NCI-H146 treated with DMSO at 0.1 percent for 48 hours (cell line): ENCODE measurements around the gene NR2F1-AS1.
A peak's percentile ranks its signal among the peaks of the same experiment; 100 is the strongest.
"Not testable (repeated sequence)": the region's sequence is repeated elsewhere in the genome, so short reads cannot be mapped to it uniquely, and the experiment has no call there.

Experiments used
- DNase-seq: peaks from one replicate; lab custom pipeline; 2025; ENCODE audit not compliant: unreplicated experiment; lab: John Stamatoyannopoulos, UW

NR2F1-AS1 gene

DNA sequence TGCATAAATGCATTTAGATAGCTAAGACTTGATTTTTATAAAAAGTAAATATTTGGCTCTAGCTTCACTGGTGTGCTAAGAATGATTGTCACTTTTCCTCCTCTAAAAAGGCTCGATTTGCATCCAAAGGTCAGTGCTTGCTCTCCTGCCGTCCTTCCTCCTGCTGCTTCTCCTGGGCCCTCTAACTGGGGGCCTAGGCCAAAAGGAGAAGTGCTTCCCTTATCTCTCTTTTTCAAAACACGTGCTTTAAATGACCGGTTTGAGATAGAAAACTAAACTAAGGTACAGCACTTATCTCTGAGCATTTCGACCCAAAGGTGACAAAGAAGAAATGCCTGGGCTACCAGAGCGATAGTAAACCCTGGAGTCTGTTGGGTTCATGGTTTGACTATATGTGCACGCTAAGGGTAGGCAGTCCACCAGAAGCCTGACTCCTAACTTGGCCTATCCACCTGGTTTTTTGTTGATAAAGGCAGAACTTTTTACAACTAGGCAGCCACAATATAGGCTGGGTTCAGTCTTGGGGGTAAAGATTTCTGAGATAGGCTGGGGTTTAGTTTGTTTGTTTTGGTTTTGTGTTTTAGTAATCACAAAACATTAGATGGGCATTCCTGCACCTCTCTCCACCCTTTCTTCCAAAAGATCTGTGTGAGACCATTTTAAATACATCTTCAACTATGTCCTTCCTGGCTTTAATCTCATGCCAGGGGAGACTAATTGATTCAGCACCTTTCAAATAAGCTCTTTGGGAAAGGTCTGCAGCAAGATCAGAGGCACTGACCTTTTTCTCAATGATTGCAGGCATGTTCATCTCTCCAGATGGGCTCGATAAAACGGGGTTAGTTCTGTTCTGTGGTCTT lies 3.8 kb downstream of the NR2F1-AS1 start:
- DNase-seq, result no peak

- no peak for DNase-seq
Observed at GRCh38 chr5:93575461-93576414, 5.3 kb downstream of the NR2F1-AS1 start.

DNA sequence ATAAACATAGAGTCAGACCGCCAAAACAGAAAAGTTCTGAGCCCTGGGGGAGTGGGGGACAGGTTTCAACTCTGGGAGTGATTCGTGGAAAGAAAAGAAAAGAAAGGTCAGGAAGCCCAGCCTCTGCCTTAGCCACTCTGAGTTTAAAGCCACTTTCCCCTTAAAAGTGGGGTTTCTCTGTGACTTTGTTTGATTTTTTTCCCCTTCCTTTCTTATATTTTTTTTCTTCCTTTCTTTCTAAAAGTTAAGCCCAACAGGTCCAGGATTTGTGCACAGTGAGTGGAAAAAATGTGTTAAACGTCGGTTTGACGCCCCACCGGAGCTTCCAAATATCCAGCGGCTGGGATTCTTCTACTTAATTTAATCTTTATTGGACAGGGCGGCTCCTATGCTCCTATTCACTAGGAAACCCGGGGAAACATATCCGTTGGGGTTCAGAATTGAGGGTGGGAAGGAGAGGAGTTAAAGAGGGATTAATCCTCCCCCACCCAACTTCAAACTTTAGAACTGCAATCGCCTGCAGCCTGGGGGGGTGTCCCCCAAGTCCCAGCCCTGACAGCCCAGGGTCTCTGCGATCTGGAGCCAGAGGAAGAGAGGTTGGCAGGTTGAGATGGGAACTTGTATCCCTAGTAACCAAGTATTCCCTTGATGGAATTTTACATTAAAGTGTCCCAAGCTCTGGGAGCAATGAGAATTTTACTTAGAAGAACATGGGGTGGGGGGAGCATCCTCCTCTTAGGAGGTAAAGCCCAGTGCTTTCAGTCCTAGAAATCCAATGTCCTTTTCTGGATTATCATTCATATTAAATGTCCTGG lies 6.3 kb downstream of the NR2F1-AS1 start:
- DNase-seq, result no peak

DNA sequence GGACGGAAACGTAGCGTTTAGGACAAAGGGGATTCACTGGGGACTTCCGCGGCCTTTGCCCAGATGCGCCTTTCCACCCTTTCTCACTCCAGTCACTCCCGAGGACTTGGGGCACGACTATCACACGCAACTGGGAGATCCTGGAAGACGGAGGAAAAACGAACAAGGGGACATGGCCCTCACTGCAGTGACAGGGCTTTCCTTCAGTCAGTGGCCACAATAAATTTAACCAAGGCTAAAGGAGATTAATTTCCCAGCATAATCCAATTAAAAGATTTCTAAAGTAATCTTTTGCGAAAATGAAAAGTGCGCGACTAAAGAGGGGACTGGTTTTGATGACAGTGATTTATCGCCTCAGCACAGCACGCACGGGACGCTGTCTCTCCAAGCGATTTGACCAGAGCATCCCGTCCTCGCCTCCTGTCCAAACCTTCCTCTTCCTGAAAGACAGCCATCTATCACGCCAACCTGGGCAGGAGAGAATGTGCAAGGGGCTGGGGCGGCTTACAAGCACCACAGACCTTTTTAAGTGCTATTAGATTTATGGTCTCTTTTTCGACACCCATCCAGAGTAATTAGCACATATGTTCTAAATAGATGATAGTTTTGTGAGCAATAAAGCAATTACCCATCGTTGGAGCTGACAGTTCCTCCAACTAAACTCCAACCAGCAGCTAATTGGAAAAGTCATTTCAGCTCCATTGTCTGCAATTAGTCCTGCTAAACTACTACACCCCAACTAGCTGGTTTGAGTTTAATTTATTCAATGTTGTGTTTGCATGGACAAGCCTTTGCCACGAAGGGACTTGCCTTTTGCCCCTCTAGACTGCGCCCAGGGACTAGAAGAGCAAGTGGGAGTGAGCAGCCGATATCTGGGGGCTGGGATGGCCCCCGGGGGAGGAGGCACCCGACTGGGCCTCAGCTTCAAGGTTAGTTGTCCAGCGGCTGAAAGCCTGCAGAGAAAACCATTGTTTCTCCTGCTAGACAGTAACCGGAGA lies 7.4 kb downstream of the NR2F1-AS1 start:
- DNase-seq, result no peak

DNA sequence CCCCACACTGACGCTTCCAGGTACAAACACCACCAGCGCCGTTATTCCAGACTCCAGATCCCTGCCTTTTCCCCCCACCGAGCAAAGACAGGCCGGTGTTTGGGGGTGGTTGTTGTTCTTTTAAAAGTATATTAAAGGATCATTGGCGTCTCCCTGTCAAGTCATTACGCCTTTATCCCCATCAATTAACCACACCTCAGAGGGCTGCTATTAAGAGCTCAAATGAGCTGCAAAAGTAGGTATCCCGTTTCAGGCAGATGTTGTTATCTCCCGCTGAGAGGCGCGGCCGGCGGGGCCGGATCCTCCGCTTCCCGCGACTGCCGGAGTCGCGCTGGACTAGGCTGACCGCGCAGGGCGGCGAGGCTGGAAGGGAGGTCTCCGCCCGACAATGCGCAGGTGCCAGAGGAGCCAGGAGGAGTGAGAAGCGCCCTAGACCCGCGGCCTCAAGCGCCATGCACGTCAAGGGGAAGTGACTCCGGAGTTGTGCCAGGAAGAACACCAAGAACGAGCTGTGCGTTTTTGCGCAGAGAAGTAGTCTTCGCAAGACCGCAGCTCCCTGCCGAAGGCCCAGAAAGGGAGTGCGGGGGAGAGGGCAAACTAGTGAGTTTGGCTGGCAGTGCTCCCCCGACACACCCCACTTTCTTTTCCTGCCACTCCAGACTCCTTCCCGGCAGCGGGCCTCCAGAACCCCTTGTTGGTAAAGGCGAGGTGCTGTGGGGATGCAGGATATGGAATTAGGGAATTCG lies 8.2 kb downstream of the NR2F1-AS1 start:
- DNase-seq, result no peak

GRCh38 chr5:93572101-93572607 lies 8.9 kb downstream of the NR2F1-AS1 start:
- DNase-seq, result no peak

DNA sequence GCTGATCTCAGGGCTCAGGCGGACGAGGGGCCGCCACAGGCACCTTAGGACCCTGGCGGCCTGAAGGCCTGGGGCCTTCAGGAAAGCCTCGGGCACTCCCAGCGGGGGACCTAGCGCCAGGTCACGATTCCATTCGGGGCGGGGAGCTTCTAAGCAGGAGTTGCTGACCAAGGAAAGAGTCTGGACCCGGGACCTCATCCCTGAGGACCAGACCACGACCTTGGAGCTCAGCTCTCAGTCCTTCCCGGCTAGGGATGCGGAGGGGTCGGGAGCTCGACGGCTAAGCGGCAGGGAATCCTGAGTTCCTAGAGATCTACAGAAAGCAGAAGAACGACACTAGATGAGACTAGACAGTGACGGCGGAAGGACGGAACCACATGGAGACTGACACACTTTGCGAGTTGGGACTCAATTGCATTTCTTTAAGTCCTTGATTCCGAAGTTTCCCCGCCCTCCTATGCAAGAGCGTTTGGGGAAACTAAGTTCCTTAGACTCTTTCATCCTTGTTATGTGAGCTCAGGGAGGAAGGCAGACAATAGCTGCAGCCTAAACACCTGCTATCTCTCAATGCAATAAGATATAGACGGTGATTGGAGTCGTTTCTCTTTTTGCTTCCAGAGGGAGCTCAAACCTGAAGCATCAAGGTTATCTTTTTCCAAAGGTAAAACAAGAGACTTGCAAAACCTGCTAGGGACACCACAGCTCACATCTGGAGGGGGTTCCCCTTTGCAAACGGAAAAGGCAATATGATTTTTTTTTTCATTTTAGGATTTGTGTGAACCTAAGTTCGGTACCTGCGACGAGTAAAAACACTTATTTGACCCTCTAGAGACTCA lies 9.7 kb downstream of the NR2F1-AS1 start:
- no peak for DNase-seq

- no peak for DNase-seq
Observed at GRCh38 chr5:93570294-93571113, 10.5 kb downstream of the NR2F1-AS1 start.

- DNase-seq, result no peak
Observed at GRCh38 chr5:93569300-93570160, 11.5 kb downstream of the NR2F1-AS1 start.

DNA sequence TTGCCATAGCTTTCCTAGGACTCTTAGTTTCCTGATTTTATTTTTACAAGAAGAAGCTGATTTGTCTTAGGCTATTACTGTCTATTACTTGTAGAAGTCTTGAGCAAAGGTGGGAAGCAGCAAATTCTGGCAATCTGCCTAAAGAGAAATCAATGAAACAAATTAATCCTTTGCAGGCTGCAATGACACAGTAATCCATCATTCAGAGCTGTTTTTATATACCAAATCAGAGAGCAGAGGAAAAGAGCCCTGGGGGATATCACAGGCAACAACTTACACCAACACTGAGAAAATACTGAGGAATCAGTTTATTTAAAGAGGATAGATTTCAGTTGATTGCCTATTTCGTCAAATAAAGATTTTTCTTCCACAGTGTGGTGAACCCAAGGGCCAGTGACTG lies 13.6 kb downstream of the NR2F1-AS1 start:
- peak; percentile 70 for DNase-seq

- no peak for DNase-seq
Observed at GRCh38 chr5:93566091-93566490, 14.9 kb downstream of the NR2F1-AS1 start.

GRCh38 chr5:93557021-93557604 lies 23.9 kb downstream of the NR2F1-AS1 start:
- no peak for DNase-seq

GRCh38 chr5:93549594-93549993 lies 31.4 kb downstream of the NR2F1-AS1 start:
- not testable (repeated sequence) for DNase-seq

GRCh38 chr5:93545872-93546271 lies 35.1 kb downstream of the NR2F1-AS1 start:
- DNase-seq, result no peak

- no peak for DNase-seq
Observed at GRCh38 chr5:93532370-93532769, 48.6 kb downstream of the NR2F1-AS1 start.

- DNase-seq, result not testable (repeated sequence)
Observed at GRCh38 chr5:93521815-93522214, 59.2 kb downstream of the NR2F1-AS1 start.
